Measurements from ENCODE around the gene PLIN1. TPM values are rescaled to one million over a fixed set of nuclear protein-coding genes. Genes with fewer than 3 reads are reported as not detected.

PLIN1 gene
- total and polyA plus RNA-seq, 2 of the 4 experiments (the other 2 are of a cell fraction) = under 0.01 to 0.07 TPM

DNA sequence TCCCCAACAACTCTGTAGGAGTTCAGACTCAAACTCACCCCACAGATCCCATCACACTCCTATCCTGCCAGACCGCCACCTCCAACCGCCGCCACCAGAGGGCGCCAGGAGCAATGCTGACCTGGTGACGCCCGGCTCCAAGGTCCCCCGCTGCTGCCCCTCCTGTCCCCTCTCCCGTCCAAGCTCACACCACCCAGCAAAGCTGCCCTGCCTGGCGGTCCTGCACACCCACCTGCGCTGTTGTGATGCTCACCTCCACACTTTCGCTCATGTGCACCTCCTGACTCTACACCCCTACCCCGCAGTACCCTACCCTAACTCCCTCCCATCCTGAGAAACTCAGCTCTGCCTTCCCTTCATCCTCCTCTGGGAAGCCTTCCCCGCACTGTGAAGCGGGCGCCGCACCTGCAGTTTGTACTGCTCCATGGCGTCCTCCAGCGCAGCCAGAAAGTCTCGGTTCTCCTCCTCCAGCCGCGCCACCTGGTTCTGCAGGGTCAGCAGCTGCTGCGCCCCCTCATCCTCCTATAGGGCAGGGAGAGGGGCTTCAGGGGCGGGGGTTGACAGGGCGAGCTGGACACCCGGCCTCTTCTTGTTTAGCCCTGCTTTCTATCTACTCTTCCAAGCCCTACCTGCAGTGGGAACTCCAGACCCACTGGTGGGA, 31.8 kb downstream of the PLIN1 start:
- Histone ChIP-seq H2BK20ac (ENCODE audit: low read depth, low read length) (no peak overlapping the region), H3K56ac (ENCODE audit: extremely low read depth, insufficient read depth, low read length) (no peak overlapping the region), H2AK9ac (replicated peaks; ENCODE audit: low read depth, low read length, poor library complexity) (peak overlapping the region; percentile 76), H3K27ac (ENCODE audit: insufficient read depth, low read length) (no peak overlapping the region), H2BK5ac (ENCODE audit: low read depth, low read length, poor library complexity, severe bottlenecking) (no peak overlapping the region), H3K4me1 (ENCODE audit: control insufficient read depth, insufficient read depth, low read length) (peaks cover 2% of the 10 kb centered on the region; the same call in 1 of the 2 replicates), H4K91ac (ENCODE audit: insufficient read depth, low read depth, low read length) (no peak overlapping the region), H4K8ac (ENCODE audit: low read depth in 2 of 2, low read length in 2 of 2) (no peak overlapping the region), H3K4me3 (ENCODE audit: insufficient read depth, low read depth, low read length) (no peak overlapping the region), H3K14ac (replicated peaks; ENCODE audit: low read depth, low read length) (no peak overlapping the region), H3K9me3 (ENCODE audit: control insufficient read depth, insufficient read depth, low read length) (no peaks in the 10 kb centered on the region), H3K23ac (ENCODE audit: low read depth, low read length) (no peak overlapping the region), H3K4ac (ENCODE audit: low read depth, low read length) (no peak overlapping the region), H2BK15ac (ENCODE audit: low read depth, low read length) (no peak overlapping the region), H3K27me3 (ENCODE audit: control insufficient read depth, insufficient read depth, low read length) (no peaks in the 10 kb centered on the region), H3K9me1 (ENCODE audit: insufficient read depth, low read length) (peaks cover 3% of the 10 kb centered on the region; the same call in 1 of the 2 replicates), H2AFZ (replicated peaks; ENCODE audit: low read length, poor library complexity) (peak overlapping the region; percentile 88), H4K20me1 (ENCODE audit: insufficient read depth, low read length) (0 out of 2 replicates have a peak, but pooled peaks cover 6% of the 10 kb centered on the region), H2BK120ac (ENCODE audit: low read depth, low read length) (no peak overlapping the region), H3K9ac (ENCODE audit: low read depth, low read length) (no peak overlapping the region), H3K79me1 (ENCODE audit: low read depth in 1 of 2, low read length in 2 of 2) (peaks cover 5 to 23% of the 10 kb centered on the region in 2 experiments; a peak in 3 of 4 replicates), H4K5ac (ENCODE audit: low read depth, low read length) (no peak overlapping the region), H3K4me2 (ENCODE audit: low read depth, low read length) (no peak overlapping the region), H3K36me3 (ENCODE audit: control insufficient read depth, insufficient read depth, low read length) (peaks cover 26% of the 10 kb centered on the region), H2AK5ac (ENCODE audit: low read depth, low read length) (no peak overlapping the region; the same call in 1 of the 2 replicates), H3K18ac (ENCODE audit: low read depth, low read length) (no peak overlapping the region)
- dilution Hi-C loops (cut with HindIII; ENCODE audit: low sequenced_read_pairs, unreplicated experiment) = no loop called here
- intact Hi-C loops (cut with micrococcal nuclease) = no loop called here
- WGBS, 2 experiments (ENCODE audit: extremely low coverage in 2 of 2, insufficient read length in 1 of 2) = 52% methylated on average over 16 of the region's 25 CpGs; no CpG with 5 or more reads in 1 of the 2 experiments
- ATAC-seq (ENCODE audit: low read depth) (peak; percentile 88), DNase-seq (peak; percentile 38)
- in situ Hi-C loops (cut with MboI; ENCODE audit: low sequenced_read_pairs) = no loop called here
- ChIA-PET CTCF (interaction anchor here (0.9 to 1.1 kb wide), 2 partner anchors 78 to 102 kb away, joined by 3 to 4 read pairs; no protein-coding TSS in a partner anchor), POLR2A (ENCODE audit: unreplicated experiment) (no interaction called here)
- BruUV-seq (replicated peaks) = no TSS peak
- no peak for TF ChIP-seq BHLHE40 (IDR thresholded peaks at IDR 0.05; ENCODE audit: low read depth, low read length)
- peak; percentile 36; the same call in 1 of the 2 replicates for TF ChIP-seq MAZ (IDR thresholded peaks at IDR 0.05; ENCODE audit: borderline replicate concordance, low read depth, low read length)
- no peak for TF ChIP-seq RCOR1 (IDR thresholded peaks at IDR 0.05; ENCODE audit: insufficient replicate concordance, low read length)
- no peak for TF ChIP-seq MAFK (IDR thresholded peaks at IDR 0.05; ENCODE audit: low read depth, low read length)
- TF ChIP-seq, protein P1, sequence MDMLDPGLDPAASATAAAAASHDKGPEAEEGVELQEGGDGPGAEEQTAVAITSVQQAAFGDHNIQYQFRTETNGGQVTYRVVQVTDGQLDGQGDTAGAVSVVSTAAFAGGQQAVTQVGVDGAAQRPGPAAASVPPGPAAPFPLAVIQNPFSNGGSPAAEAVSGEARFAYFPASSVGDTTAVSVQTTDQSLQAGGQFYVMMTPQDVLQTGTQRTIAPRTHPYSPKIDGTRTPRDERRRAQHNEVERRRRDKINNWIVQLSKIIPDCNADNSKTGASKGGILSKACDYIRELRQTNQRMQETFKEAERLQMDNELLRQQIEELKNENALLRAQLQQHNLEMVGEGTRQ (IDR thresholded peaks at IDR 0.05; ENCODE audit: low read depth, low read length) = no peak
- peak; percentile 72 for TF ChIP-seq SMC3 (IDR thresholded peaks at IDR 0.05; ENCODE audit: low read depth, low read length)
- TF ChIP-seq POLR2A (IDR thresholded peaks at IDR 0.05; ENCODE audit: low read depth, low read length) = no peak
- TF ChIP-seq, protein P2, sequence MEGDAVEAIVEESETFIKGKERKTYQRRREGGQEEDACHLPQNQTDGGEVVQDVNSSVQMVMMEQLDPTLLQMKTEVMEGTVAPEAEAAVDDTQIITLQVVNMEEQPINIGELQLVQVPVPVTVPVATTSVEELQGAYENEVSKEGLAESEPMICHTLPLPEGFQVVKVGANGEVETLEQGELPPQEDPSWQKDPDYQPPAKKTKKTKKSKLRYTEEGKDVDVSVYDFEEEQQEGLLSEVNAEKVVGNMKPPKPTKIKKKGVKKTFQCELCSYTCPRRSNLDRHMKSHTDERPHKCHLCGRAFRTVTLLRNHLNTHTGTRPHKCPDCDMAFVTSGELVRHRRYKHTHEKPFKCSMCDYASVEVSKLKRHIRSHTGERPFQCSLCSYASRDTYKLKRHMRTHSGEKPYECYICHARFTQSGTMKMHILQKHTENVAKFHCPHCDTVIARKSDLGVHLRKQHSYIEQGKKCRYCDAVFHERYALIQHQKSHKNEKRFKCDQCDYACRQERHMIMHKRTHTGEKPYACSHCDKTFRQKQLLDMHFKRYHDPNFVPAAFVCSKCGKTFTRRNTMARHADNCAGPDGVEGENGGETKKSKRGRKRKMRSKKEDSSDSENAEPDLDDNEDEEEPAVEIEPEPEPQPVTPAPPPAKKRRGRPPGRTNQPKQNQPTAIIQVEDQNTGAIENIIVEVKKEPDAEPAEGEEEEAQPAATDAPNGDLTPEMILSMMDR (conservative IDR thresholded peaks at IDR 0.05; ENCODE audit: low read depth, low read length) = peak; percentile 75
- TF ChIP-seq, protein P3, sequence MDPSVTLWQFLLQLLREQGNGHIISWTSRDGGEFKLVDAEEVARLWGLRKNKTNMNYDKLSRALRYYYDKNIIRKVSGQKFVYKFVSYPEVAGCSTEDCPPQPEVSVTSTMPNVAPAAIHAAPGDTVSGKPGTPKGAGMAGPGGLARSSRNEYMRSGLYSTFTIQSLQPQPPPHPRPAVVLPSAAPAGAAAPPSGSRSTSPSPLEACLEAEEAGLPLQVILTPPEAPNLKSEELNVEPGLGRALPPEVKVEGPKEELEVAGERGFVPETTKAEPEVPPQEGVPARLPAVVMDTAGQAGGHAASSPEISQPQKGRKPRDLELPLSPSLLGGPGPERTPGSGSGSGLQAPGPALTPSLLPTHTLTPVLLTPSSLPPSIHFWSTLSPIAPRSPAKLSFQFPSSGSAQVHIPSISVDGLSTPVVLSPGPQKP (IDR thresholded peaks at IDR 0.05; ENCODE audit: borderline replicate concordance, low read depth, low read length) = no peak
- TF ChIP-seq RAD21 (IDR thresholded peaks at IDR 0.05; ENCODE audit: low read length) = peak; percentile 63
- TF ChIP-seq NFE2L2 (IDR thresholded peaks at IDR 0.05; ENCODE audit: low read depth, low read length) = no peak
- TF ChIP-seq FOS (IDR thresholded peaks at IDR 0.05; ENCODE audit: low read depth, low read length) = no peak
- TF ChIP-seq CHD1 (IDR thresholded peaks at IDR 0.05; ENCODE audit: low read depth, low read length) = no peak
- no peak for TF ChIP-seq CEBPB (IDR thresholded peaks at IDR 0.05; ENCODE audit: low read depth, low read length)
- no peak for TF ChIP-seq MXI1 (IDR thresholded peaks at IDR 0.05; ENCODE audit: borderline replicate concordance, low read depth, low read length)

All from IMR-90 (cell line).